GM19395 (cell line): ENCODE data around the gene ZNF423.

Experiments used
- ATAC-seq: cut with Tn5 transposase; IDR thresholded peaks from one replicate; pipeline ENCODE4 v1.9.1; 2021; ENCODE audit warnings: mild to moderate bottlenecking, moderate library complexity; ENCODE audit not compliant: unreplicated experiment

The ZNF423 gene

DNA sequence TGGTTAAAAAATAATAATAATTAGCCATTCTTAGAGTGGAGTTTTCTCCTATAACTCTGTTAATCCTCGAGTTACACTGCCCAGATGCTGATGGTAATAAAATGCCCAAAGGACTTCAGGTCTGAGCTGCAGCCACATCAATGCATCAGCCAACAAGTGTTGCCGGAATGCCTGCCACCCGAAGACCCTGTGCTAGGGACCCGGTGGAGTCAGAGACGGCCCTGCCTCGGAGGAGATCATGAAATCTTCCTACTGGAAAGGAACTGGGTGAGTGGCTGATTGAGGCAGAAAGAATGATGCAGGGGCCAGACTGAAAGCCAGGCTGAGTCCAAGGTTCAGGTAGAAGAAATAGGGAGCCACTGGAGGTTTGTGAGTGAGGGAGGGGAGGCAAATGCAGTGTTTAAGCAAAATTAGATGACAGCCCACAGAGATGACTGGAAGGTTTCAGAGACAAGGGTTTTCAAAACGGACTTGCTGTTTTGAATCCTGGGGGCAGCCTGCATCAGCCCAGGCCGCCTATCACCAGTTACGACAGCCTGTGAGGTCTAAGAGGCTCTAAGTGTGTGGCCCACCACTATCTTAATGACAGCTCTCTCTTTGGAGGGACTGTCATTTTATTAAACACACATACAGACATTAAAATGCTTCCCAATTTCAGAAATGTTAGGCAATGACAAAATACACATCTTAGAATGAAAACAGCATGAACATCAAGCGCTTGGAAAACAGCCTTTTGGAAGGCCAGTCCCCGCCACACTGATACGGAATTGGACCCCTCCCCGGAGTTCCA, 100.0 kb downstream of the ZNF423 start:
- no peak for ATAC-seq

DNA sequence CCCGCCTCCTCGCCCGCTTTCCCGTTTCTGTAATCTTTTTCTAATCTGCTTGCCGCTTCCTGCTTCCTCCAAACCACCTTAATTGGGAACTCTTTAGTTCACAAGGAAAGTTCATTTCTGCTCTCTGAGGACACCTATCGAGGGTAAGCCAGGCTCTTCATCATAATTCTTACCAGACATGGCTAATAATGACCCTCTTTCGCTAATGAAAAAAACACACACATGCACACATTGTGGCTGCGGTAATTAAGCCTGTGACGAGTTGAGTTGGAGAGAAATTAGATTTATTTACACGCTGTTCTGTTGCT, 100.6 kb downstream of the ZNF423 start:
- no peak for ATAC-seq

DNA sequence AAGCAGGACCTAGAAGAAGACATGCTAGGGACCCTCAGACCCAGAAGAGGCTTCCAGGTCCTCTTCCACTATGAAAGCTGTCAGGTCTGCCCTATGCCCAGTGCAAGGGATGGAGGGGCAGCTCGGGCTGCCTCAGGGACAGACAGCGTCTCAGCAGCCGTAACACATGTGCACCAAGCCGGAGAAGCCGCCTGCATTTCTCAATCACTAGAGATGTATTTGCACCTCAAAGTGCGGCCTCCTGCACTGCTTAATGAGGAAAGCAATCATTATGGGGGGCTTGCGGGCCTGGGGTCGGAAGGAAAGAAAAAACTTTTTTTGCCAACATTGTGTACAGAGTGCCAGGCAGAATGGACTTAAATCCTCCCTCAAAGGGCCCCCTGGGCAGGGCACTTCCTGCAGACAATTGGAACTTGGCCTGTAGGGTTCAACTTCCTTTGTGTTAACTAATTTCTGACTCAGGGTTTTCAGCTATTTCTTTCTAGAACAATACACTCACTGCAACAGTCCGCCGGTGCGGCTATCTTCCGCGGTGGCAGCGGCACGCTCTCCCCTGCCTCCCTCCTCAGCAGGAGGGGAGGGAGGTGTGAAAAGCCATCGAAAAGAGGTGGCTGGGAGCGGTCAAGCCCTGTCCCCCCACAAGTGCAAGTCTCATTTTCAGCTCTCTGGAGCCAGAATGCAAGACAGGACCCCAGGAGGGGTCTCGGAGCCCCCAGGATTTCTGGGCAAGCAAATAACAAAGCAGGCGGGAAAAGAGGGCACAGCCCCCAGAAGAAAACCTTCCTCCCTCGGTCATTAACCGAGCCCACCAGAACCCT, 101.2 kb downstream of the ZNF423 start:
- no peak for ATAC-seq

DNA sequence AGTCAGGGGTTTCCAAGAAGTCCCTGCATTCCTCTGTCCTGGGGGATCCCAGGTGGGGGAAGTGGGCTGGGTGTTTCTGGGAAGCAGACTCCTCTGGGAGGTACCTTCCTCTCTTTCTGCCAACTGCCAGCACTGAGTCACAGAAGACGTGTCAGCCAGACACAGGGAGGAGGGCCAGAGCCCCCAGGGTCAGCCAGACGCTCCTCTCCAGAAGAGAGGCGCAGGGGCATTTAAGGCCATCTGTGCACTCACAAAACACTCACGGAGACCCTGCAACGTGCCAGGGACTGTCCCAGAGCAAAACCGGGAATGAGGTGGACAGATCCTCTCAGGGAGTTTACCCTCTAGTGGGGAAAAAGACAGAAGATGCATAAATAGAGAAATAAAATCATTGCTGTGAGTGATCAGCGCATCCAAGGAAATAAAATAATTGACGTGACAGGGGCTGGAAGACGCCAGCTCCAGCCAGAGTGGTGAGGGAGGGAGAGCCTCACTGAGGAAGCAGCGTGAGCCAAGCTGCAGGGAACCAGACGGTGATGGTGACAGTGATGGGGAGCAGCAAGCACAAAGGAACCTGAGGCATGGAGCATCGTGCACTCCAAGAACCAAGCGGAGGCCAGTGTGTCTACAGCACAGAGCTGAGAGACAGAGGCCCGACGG, 105.4 kb downstream of the ZNF423 start:
- no peak for ATAC-seq

DNA sequence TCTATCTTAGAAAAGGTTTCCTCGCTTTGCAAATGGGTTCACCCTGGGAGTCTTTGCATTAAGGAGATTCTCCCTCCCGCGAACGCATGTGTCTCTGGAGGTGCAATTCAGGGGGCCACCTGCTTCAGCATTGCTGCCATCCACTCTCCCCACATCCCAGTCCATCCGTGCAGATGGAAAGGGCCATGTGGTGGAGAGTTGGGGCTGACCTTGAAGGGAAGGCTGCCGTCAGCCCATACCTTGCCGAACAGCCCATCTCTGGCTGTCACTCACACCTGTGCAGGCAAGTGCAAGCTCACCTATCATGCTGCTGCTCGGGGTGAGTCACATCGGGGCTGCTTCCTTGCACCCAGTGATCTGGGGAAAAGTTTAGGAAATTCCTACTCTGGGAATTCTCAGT, 106.1 kb downstream of the ZNF423 start:
- ATAC-seq: no peak

DNA sequence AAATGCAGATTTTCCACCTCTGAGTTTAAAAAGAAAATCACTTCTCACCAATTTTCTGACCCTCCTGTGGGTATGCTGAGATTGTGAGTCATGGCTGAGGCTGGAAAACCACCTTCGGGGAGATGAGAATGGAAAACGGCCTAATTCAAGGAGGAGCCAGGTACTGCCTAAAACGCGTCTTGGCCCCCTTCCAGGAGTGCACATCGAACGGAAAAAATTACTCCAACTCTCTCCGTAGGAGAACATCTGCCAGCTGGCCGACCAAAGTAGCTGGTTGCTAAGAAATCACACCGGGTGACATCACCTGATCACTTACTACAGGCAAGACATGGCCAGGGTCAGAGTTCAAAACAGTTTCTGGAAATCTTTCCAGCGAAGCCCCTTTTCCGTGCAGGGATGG, 107.6 kb downstream of the ZNF423 start:
- ATAC-seq: no peak

DNA sequence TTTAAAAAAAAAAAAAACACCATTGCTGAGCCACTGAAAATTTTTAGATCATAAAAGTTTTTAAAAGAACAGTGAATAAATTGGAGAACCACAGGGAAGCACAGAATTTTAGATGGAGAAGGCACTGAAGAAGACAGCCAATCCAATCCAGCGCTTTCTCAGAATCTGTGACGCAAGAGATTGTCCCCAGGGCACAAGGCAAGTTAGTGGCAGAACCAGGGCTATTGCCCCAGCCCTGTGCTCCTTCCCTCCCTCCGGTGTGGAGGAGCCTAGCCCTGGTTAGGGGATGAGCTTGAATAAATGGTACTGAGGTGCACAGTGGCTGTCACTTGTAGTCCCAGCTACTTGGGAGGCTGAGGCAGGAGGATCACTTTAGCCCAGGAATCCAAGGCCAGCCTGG, 108.3 kb downstream of the ZNF423 start:
- no peak for ATAC-seq

DNA sequence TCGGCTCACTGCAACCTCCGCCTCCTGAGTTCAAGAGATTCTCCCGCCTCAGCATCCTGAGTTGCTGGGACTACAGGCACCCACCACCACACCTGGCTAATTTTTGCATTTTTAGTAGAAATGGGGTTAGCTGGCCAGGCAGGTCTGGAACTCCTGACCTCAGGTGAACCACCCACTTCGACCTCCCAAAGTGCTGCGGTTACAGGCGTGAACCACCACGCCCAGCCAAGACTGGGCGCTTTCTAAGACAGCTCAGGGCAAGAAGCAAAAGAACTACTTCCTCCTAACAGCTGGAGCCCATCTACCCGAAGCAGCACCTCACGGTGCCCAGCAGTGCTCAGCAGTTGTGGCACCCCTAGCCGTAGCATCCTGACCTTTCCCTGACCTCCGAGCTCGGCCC, 109.4 kb downstream of the ZNF423 start:
- ATAC-seq: no peak

DNA sequence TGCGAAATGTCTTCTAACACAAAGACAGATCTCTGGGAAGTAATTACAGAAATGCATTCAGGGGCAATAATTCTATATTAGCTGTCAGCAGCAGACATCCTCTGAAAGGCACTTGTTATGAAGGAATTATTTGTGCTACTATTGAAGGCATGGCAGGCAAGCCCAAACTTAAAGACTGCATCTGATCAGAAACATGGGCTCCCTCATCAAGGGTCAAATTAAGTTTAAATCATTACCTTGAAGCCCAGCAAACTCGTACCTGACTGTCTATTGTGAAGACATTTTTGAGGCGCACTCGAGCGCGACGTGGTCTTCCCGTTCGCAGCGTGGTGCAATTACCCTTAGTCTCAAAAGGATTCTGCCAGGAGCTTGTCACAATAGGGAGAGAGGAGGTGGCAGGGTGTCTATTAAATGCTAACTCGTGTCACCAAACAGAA, 110.6 kb downstream of the ZNF423 start:
- ATAC-seq: no peak

DNA sequence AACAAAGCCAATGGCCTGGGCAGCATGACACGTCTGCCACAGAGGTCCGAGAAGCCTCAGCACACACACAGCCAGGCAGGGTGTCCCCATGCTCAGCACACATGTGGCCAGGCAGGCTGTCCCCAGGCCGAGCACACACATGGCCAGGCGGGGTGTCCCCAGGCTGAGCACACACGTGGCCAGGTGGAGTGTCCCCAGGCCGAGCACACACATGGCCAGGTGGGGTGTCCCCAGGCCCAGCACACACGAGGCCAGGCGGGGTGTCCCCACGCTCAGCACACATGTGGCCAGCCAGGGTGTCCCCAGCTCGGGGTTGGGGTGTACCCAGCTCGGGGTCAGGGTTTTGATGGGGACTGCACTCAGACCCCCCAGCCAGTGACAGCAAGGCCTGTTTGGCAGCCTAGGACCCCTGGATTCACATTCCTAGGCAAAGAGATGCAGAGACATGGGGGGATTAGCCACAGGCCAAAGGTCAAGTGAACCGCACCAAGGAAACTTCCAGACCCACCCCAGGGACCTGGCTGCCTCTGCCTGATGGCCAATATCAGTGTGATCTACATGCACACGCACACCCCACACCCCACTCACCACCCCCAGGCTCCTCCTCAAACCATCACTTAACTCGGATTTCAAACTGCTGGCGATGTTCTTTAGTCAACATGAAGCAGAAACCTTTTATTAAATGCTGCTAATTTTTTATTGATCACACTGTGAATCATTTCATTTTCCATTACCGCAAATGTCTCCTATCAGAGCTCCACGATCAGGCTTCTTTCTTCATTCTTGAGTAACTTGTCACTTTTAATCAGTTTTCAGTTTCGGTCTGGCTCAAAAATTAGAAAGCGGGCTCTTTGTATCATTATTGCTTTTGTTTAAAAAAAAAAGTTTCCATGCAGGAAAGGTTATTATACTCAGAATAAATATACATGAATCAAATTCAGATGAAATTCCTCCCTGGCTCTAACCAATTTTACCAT, 111.4 kb downstream of the ZNF423 start:
- no peak for ATAC-seq

DNA sequence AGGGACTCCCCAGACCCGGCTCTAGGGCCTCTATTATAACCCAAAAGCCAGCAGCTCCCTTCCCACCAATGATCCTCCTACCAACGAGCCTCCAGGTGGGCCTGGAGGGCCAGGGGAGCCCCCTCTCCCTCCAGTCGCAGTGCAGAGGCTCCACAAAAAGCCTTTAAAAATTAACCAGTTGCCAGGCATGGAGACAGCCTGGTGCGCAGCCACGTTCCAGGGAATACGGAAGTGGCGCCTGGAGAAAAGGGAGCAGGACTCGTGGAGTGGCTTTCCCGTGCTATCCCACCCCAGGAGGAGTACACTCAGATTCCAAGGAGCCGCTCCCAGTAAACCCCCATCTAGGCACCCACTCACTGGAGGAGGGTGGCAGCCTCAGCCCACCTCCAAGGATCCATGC, 112.3 kb downstream of the ZNF423 start:
- no peak for ATAC-seq

DNA sequence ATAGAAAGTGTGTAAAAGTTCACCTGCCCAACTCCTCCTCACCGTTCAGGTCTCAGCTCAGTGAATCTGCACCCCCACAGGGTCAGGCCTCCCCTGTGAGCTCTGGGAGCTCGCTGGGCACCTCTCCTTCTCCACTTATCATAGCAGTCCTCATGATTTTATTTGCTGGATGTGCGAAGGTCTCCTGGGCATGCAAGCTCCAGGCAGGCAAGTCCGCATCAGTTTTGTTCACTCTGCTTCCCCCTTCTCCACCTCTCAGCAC, 112.8 kb downstream of the ZNF423 start:
- no peak for ATAC-seq

DNA sequence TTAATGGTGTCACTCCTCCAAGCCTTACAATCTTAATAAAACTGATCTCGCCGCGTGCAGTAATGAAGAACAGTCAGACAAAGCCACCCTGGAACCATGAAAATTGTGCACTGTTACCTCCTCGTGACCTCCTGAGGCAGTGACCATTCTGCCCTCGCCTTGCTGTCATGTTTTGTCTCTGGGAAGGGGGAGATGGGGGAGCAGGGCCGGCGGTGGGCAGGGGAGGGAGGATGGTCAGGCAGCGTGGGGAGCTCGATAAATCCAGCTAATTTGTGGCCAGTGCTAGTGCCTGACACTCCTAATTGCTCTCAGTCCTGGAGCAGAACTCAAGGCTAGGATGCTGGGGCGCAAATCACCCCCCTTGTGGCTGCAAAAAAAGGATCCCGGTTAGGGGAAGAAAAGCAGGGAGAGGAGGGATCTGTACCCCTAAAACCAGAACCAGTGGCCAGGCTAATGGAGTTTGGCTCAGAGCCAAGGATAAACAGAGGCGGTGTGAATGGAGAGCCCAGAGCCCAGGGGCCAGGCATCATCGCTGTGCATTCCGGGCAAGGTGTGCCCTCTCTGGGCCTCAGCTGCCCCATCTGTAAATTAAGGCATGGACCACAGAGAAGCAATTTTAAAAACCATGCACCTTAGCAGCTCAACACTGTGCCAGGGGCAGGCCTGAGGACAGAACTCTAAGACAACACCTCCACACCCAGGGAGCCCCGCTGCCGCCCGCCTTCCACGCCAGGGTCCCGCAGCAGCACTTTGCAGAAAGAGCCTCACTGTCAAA, 113.3 kb downstream of the ZNF423 start:
- ATAC-seq: no peak

DNA sequence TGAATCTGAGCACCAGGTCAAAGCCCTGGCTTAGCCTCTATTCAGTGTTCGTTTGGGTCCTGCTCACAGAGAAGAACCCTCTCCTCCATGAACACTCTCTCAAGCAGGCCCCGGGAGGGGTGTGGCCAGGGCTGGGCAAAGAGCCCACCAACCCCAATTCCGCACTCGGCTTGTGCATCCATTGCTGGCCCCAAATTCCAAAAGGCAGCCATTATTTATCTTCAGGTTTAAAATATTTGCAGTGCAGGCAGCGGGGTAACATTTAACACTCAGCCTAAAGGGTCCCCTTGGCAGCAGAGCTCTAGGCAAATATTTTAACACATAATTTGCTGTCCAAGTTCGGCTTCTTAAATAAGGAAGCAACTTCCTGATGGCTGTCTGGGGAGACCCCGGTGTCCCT, 115.7 kb downstream of the ZNF423 start:
- ATAC-seq: no peak

DNA sequence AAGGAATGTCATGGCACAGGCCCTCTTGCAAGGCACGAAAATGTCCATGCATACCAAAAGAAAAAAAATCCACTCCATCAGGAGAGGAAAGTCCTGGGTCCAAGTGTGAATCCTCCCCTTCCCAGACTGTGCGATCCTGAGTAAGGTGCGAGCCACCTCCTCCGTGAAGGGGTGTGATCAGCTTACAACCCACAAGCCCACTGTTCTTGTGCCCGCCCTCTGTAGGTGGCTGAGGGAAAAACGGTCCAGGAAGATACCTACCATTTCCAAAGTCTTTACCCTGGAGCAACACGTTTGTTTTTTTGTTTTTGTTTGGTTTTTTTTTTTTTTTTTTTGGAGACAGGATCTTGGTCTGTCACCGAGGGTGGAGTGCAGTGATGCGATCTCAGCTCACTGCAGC, 116.5 kb downstream of the ZNF423 start:
- ATAC-seq: no peak

DNA sequence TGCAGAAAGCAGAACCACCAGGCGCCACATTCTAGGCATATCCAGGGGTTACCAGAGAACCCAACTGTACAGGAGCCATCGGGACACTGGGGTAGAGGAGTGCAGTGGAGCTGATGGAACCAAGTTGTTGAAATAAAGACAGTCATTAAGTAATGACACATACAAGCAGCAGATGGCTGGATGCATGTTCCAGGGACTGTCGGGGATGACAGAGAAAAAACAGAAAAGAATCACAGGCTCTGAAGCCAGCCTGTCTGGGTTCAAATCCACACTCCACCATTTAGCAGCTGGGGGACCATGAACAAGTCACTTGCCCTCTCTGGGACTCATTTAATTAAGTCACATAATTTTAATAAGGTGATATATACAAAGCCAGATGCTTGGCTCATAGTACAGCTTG, 117.1 kb downstream of the ZNF423 start:
- no peak for ATAC-seq

DNA sequence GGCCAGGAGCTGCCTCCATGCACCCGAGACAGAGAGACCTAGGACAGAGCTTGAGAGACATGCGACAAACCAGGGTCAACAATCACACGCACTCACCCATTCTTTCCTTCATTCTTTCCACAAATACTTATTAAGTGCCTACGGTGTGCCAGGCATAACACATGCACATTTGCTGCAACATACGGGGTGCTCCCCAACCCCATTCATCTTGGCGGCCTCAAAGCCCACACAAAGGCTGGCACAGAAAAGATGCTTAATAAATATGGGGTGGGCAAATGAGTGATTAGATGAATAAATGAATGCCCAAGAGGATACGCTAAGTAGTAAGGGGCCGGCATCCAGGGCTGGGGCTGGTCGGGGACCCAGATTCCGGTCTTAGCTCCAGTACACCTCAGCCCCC, 117.9 kb downstream of the ZNF423 start:
- ATAC-seq: no peak

DNA sequence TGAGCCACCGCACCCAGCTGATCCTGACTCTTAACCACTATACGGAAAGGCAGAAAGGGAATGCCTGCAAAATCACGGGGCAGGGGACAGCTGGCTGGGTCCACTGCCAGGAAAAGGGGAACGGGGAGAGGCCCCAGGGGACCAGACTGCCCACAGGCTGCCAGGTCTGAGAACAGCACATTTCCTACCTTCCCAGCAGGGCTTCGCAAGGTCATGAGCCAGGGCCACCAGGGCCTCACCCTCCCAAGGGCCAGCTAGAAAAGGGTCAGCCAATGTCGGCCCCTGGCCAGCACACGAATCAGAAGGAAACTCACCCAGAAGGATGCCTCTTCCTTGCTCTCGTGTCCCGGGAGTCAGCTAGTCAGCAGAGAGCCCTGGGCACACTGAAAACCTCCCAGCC, 118.4 kb downstream of the ZNF423 start:
- ATAC-seq: no peak

DNA sequence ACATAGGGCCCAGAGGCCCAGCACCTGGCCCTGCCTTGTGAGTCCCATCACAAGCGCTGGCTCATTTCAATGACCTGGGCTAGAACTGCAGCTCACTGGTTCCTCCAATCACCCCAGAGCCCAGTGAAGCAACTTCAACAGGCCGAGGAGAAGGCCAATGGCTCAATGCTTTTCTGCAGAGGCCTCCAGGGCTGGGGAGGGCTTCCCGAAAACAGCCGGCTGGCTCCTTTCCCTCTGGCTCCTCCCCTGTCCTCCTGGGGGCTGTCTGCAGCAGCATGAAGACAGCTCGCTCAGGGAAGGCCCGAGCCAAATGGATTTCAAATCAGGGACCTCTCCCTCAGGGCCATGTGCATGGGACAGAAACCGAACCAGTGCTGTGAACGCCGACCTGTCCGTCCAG, 121.6 kb downstream of the ZNF423 start:
- ATAC-seq: no peak

DNA sequence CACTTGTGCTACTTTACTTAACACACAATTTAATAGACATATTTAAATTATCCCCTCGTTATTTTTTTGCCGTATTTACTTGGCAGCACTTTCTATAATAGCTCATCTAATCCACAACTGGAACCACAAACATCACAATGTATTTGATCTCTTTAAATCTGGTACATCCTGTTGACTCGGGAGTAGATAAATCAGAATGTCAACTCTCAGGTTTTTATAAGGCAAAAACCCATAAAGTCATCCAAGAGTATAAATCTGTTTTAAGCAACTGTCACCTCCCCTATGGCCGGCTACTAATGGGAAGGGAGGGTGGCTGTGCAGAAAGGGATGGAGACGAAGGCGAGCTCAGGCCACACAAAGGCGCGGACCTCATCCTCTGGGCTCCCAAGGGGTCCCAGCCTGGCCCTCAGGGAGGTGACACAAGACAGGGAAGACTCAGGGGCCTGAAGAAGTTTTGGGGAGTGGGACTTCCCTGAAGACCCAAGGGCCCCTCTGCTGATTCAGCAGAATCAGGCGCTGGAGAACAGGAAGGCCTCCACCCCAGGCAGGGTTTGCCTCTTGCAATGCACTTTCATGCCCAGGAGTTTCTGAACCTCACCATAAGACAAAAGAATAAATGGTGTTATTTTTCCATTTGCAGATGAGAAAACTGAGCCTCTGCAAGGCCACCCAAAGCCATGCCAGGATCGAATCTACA, 122.5 kb downstream of the ZNF423 start:
- ATAC-seq: no peak
